GM12891 (cell line): Measurements from ENCODE around the gene CIAO2A.

Experiments used
- PAX5 ChIP-seq: IDR thresholded peaks from 2 replicates; pipeline ENCODE4 v1.6.1; 2011; ENCODE audit warnings: low read length, moderate library complexity, mild to moderate bottlenecking; ENCODE audit not compliant: insufficient read depth, severe bottlenecking
- POLR2A ChIP-seq: IDR thresholded peaks from 2 replicates; pipeline ENCODE4 v1.6.1; 2011; ENCODE audit warnings: low read depth, low read length, control low read depth
- POLR2AphosphoS5 ChIP-seq: IDR thresholded peaks from 2 replicates; pipeline ENCODE4 v1.6.1; 2011; ENCODE audit warnings: low read depth, low read length, control low read depth
- POU2F2 ChIP-seq: IDR thresholded peaks from 2 replicates; pipeline ENCODE4 v1.6.1; 2011; ENCODE audit warnings: low read depth, mild to moderate bottlenecking, control low read depth, low read length, moderate library complexity
- SPI1 ChIP-seq: IDR thresholded peaks from 2 replicates; pipeline ENCODE4 v1.6.1; 2011; ENCODE audit warnings: low read depth, low read length, control low read depth
- TAF1 ChIP-seq: IDR thresholded peaks from 2 replicates; pipeline ENCODE4 v1.6.1; 2011; ENCODE audit warnings: low read depth, low read length, control low read depth

- TF ChIP-seq POLR2AphosphoS5 (no peak), POLR2A (no peak), TAF1 (no peak), SPI1 (no peak), PAX5 (no peak), POU2F2 (no peak)
Observed at GRCh38 chr15:64066451-64066850, 27.2 kb downstream of the CIAO2A start.
